ENCODE results near the gene CLDND1.
A peak's percentile ranks its signal among the peaks of the same experiment; 100 is the strongest.

The CLDND1 gene

DNA sequence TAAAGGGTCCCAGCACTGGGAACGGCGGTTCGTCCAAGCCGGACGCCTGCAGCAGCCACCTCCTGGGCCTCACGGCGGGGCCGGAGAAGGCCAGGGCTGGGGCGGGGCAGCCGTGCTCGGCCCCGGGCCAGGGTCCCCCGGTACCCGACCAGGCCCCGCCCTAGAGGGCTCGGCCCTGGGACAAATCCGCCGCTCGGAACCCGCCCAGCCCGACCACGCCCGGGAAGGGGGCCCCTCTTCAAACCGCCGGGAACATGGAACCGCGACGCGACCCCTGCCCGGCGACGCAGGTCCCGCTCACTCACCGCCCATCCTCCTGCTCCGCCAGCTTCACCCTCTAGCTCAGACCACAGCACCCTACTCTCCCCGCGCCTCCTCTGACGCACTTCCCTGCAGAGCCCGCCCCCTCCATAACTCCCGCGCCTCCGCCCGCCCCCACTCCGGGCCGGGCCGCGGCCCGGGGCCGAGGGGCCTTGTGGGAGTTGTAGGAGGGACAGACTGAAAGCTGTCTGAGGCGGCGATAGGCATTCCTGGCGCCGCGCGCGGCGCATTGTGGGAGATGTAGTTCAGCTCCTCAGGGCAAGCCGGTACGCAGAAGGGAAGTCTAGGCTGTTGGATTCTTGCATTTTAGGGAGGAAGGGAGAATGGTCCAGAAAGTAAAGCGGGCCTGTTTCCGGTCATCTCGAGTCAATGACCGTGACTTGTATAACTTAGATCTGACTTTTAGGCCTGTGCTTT is at the start of gene CLDND1:
Gene CLDND1, minus strand, starts transcription at position 359 of the 738 bp plus-strand sequence. CDS start 1,478 bp downstream, outside the sequence.
- H3K4me3 ChIP-seq = peak within 1 kb of the TSS; percentile 91
- DNase-seq (ENCODE audit: low spot score) = peak; percentile 99
- H3K27ac ChIP-seq = peak within 1 kb of the TSS; percentile 95 to 98
- TF ChIP-seq, protein P1, sequence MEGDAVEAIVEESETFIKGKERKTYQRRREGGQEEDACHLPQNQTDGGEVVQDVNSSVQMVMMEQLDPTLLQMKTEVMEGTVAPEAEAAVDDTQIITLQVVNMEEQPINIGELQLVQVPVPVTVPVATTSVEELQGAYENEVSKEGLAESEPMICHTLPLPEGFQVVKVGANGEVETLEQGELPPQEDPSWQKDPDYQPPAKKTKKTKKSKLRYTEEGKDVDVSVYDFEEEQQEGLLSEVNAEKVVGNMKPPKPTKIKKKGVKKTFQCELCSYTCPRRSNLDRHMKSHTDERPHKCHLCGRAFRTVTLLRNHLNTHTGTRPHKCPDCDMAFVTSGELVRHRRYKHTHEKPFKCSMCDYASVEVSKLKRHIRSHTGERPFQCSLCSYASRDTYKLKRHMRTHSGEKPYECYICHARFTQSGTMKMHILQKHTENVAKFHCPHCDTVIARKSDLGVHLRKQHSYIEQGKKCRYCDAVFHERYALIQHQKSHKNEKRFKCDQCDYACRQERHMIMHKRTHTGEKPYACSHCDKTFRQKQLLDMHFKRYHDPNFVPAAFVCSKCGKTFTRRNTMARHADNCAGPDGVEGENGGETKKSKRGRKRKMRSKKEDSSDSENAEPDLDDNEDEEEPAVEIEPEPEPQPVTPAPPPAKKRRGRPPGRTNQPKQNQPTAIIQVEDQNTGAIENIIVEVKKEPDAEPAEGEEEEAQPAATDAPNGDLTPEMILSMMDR (IDR thresholded peaks at IDR 0.05) = no peak

DNA sequence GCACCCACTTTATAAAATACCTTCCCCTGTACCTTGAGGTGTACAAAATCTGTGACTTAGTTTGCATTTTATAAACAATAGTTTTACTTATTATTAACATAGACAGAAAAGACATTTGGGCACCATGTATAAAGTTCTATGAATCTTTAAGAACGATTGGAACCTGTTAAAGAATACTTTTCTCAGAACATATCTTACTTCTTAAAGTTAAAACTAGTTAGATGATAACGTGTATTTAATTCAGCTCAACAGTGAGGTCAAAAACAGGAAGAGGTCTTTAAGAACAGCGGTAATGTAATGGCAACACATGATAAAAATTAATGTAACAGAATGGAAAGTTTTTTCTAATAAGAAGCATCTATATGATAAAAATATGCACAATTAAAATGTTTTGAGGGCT is 45.7 kb upstream of the CLDND1 start:
- H3K27ac ChIP-seq = no peak overlapping the region
- TF ChIP-seq, protein P1 (IDR thresholded peaks at IDR 0.05) = no peak

DNA sequence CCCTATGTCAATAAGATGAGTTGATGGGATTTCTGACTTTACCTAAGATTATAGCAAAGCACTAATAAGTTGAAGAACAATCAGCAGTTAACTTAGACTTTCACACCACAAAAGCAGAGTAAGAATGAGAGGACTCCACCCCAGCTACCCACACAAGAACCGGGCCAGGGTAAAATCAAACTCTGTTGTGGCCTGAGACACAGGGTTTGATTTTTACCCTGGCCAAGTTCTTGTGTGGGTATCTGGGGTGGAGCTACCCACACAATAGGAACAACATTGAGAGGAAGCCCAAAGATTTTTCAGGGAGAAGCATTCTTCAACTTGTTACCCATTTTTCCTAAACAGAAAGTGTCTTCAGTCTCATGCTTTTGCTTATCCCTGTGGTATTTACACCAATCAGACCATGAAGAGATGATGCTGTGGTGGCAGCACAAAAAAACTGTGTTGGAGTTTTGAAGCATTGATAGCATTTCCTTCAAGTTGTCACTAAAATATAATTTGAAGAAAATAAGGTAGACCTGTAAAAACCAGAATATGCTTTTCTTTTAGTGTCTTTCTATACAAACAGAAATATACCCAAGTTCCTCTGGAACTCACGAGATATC is 45.1 kb upstream of the CLDND1 start:
- Histone ChIP-seq H3K4me3 (no peak overlapping the region), H3K27ac (no peak overlapping the region)
- TF ChIP-seq, protein P1 (IDR thresholded peaks at IDR 0.05) = no peak
- no peak for DNase-seq (ENCODE audit: low spot score)

More for the DNA sequence above, 45.7 kb upstream of the CLDND1 start:
- no peak overlapping the region for H3K4me3 ChIP-seq
- no peak for DNase-seq (ENCODE audit: low spot score)

DNA sequence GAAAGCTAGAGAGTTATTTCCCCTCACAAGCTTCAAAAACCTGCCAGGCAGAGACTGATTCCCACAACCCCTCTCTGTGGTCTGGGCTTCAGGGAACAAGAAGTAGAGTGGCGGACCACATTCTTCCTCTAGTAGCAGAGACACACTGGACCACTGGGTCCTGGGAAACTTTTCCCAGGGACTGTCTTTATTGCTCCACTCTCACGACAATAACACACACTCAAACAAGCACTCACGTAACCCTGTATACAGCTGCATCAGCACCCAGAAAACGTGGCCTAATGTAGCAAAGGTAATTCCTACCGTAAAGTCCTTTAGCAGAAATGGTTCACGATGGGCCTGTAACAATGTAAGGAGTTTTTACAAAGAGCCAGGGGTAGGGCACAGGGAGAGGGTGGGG is 43.1 kb upstream of the CLDND1 start:
- TF ChIP-seq, protein P1 (IDR thresholded peaks at IDR 0.05) = no peak
- H3K27ac ChIP-seq = no peak overlapping the region
- DNase-seq (ENCODE audit: low spot score) = no peak
- H3K4me3 ChIP-seq = no peak overlapping the region

DNA sequence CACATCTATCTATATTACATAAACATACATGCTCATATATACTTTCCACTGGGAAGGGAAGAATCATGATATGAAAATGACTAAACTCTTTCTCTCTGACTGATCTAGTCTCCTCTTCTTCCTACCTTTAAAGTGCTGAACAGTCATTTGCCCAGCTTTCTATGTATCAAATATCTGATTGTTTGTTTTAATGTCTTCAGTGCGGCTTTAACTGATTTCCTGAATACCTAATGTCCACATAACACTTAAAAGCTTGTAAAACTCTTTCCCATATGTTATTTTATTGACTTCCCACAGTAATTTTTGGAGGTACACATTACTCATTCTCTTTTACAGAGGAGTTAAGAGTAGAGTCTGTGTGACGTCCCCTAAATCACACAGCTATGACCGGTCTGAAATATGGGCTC is 42.5 kb upstream of the CLDND1 start:
- TF ChIP-seq, protein P1 (IDR thresholded peaks at IDR 0.05) = no peak
- Histone ChIP-seq H3K27ac (no peak overlapping the region), H3K4me3 (no peak overlapping the region)
- no peak for DNase-seq (ENCODE audit: low spot score)

DNA sequence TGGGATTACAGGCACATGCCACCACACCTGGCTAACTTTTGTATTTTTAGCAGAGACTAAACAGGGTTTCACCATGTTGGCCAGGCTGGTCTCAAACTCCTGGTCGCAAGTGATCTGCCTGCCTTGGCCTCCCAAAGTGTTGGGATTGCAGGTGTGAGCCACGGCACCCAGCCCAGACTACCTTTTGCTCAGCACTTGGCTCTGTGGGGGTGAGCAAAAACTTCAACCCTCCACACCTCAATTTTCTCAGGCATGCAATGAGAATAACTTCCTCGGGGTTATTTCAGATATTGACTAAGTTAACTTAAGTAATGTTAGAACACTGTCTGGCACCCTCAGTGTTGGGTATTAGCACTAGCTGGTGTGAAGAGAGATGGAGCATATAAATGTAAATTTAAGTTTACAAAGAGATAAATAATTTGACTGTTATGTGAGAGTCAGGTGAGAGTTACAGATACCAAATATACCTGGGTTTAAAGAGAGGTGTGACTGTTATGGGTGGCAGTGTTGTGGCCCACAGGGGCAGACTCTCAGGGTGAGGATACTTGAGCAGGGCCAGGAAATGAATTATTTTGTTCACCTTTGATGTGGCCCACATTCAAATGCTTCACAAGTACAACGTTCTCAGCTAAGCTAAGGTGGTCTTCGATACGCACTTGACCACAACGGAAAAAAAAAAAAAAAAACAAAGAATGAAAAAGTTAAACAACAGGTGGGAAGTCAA is 41.7 kb upstream of the CLDND1 start:
- Histone ChIP-seq H3K27ac (no peak overlapping the region), H3K4me3 (no peak overlapping the region)
- no peak for DNase-seq (ENCODE audit: low spot score)
- TF ChIP-seq, protein P1 (IDR thresholded peaks at IDR 0.05) = no peak
